Psoas muscle (tissue), 8 donors: ENCODE results near the gene CA5A. TPM values are rescaled to one million over a fixed set of nuclear protein-coding genes. Genes with fewer than 3 reads are reported as not detected.

Experiments used
- ATAC-seq, 4 donors: fragments of 200-7000 bp; cut with Tn5 transposase; one replicate each; pipeline ENCODE4 v1.9.1; 2020; ENCODE audit warnings: moderate library complexity in 3 of 4, mild to moderate bottlenecking in 2 of 4
- DNase-seq, 2 donors: peaks; one replicate each; pipeline ENCODE4 v3.0.0-alpha.2; 2020
- H3K27ac ChIP-seq: fragments of 200-600 bp; one replicate; pipeline ENCODE4 v1.8.0; 2022
- H3K27me3 ChIP-seq, 3 donors: fragments of 200-600 bp in 1 of 3; one replicate each; pipeline versions ENCODE4 v1.6.1 to v1.8.0; 2013 to 2022; ENCODE audit warnings: low read length in 2 of 3, mild to moderate bottlenecking in 2 of 3, moderate library complexity in 1 of 3; ENCODE audit not compliant: insufficient read depth in 3 of 3
- H3K36me3 ChIP-seq, 2 donors: fragments of 200-600 bp in 1 of 2; one replicate each; pipeline versions ENCODE4 v1.6.1 to v1.8.0; 2013 to 2022; ENCODE audit warnings: low read depth in 1 of 2, mild to moderate bottlenecking in 1 of 2, moderate library complexity in 1 of 2; ENCODE audit not compliant: insufficient read depth in 1 of 2
- H3K4me1 ChIP-seq: fragments of 200-600 bp; one replicate; pipeline ENCODE4 v1.8.0; 2022
- H3K4me3 ChIP-seq: fragments of 200-600 bp; one replicate; pipeline ENCODE4 v1.8.0; 2022; ENCODE audit warnings: mild to moderate bottlenecking
- H3K9me3 ChIP-seq: fragments of 200-600 bp; one replicate; pipeline ENCODE4 v1.8.0; 2022
- CTCF ChIP-seq: fragments of 200-600 bp; IDR thresholded peaks from one replicate; pipeline ENCODE4 v1.8.0; 2022; ENCODE audit warnings: antibody characterized with exemption
- WGBS, 3 donors: extraction: QIAGEN DNeasy Blood & Tissue Kit; methylation state at CpG; one replicate each; pipeline versions ENCODE4 v1.1.6 to v1.1.7; 2013; 5-methylcytosine and 5-hydroxymethylcytosine counted together
- intact Hi-C, 2 donors: fragments of 100-400 bp; cut with DNase I; formaldehyde crosslinking; loops; one replicate each; pipeline versions ENCODE4 v1.11.0 to v1.14.2; 2022
- polyA plus RNA-seq, 3 donors: library from polyadenylated mRNA; stranded (reverse); fragments of 200-250 nt; gene quantifications; one replicate each; pipeline ENCODE4 v1.2.3, GENCODE V29; 2013
- total RNA-seq, 4 donors: library from RNA; stranded (reverse); fragmentation: NEBNext Ultra II Directional in 2 of 4; extraction: Animal tissue kit (Norgen Biotek cat#: 25700) in 2 of 4; gene quantifications; one replicate each; pipeline versions ENCODE4 v1.2.1 to v1.2.4, GENCODE V29; 2021 to 2023
- donor health status: healthy with polysubstance abuse.
- donor health status: DM: no; HTN: no; CAD: no; lungs with moderate emphysema.
- donor health status: Bipolar disorder and iron deficiency.
- donor health status: healthy.
- donor health status: DM: yes; HTN: yes; CAD: no.
- donor health status: DM: no; HTN: no; CAD: no.
- donor health status: DM: no; HTN: no; CAD: no.
- donor health status: DM: yes; HTN: yes; CAD: no.

CA5A gene
- total and polyA plus RNA-seq, 7 donors, result 0.12 TPM; not detected in 6

DNA sequence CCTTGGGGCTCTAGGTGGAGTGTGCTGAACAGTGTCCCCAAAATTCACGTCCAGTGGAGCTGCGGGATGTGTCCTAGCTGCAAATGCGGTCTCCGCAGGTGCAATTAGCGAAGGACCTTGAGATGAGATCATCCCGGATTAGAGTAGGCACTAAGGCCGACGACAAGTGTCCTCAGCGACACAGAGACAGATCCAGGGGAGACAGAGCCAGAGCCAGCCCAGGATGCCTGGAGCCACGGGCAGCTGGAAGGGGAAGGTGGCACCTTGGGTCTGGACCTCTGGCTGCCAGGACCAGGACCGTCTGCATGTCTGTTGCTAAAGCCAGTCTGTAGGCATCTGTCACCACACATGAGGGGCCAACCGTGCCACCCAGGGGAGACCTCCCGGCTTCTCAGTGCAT lies 91.5 kb downstream of the CA5A start:
- no peaks in the 10 kb centered on the region for H3K27me3 ChIP-seq
- peaks cover 0 to 40% of the 10 kb centered on the region in 2 donors for H3K36me3 ChIP-seq
- H3K4me3 ChIP-seq, result no peak overlapping the region
- peaks cover 51% of the 10 kb centered on the region for H3K4me1 ChIP-seq
- DNase-seq (no peak), ATAC-seq (peak in 2 of 4 donors; percentile 7 to 8)
- intact Hi-C loops, result no loop called here
- H3K27ac ChIP-seq, result peak overlapping the region; percentile 55
- TF ChIP-seq CTCF, result no peak
- H3K9me3 ChIP-seq, result no peaks in the 10 kb centered on the region
- 42 to 48% (median 47%) methylated on average over 12 to 13 of the region's 13 CpGs for WGBS, 3 donors

DNA sequence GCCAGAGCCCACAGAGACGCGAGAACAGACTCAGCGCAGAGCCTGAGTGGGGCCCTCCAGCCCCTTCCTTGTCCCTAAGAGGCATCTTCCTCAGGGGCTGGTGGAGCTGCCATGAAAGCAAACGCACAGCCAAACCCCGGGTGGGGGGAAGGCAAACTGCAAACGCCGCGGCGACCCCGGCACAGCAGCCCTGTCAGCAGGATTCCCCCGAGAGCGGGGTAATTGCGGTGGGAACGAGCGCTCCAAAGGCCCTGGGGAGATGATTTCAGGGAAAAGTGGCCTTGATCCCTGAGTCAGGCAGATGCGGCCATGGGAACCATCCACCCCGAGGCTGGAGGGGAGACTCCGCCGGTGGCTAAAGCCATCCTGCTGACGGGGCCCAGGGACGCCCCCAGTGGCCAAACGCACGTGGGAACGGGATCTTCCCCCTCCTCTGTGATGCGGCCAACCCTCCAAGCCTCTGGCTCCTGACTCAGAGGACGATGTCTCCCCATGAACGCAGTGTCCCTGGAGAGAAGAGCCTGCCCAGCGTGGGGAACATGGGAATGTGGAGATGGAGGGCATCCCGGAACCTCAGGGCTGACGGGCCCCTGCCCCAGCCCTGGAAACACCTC lies 92.1 kb downstream of the CA5A start:
- DNase-seq (peak in 1 of 2 donors; percentile 80), ATAC-seq (peak in 3 of 4 donors; percentile 6 to 45 (median 11))
- Histone ChIP-seq H3K4me3 (no peak overlapping the region), H3K36me3 (peaks cover 0 to 45% of the 10 kb centered on the region in 2 donors), H3K9me3 (no peaks in the 10 kb centered on the region), H3K4me1 (peaks cover 45% of the 10 kb centered on the region), H3K27me3 (no peaks in the 10 kb centered on the region), H3K27ac (peak overlapping the region; percentile 55)
- TF ChIP-seq CTCF, result peak; percentile 9
- intact Hi-C loops, result no loop called here
- WGBS, 3 donors, result 53 to 63% (median 59%) methylated on average over 28 to 30 of the region's 30 CpGs

GRCh38 chr16:87843678-87844105 lies 92.6 kb downstream of the CA5A start:
- ATAC-seq, result no peak
- no peak for TF ChIP-seq CTCF
- no peaks in the 10 kb centered on the region for H3K9me3 ChIP-seq
- no peaks in the 10 kb centered on the region for H3K27me3 ChIP-seq
- no peak overlapping the region for H3K4me3 ChIP-seq
- intact Hi-C loops, result no loop called here
- peaks cover 41% of the 10 kb centered on the region for H3K4me1 ChIP-seq
- H3K36me3 ChIP-seq, result peaks cover 0 to 51% of the 10 kb centered on the region in 2 donors
- H3K27ac ChIP-seq, result peak overlapping the region; percentile 55
- 82 to 87% (median 83%) methylated on average over 16 to 17 of the region's 17 CpGs for WGBS, 3 donors
- DNase-seq, result no peak

GRCh38 chr16:87842209-87842869 lies 94.0 kb downstream of the CA5A start:
- WGBS, 3 donors, result 76 to 79% (median 77%) methylated on average over 17 of the region's 17 CpGs

More at GRCh38 chr16:87842209-87842869, 94.0 kb downstream of the CA5A start:
- H3K4me3 ChIP-seq, result no peak overlapping the region
- ATAC-seq (no peak), DNase-seq (no peak)
- no peak overlapping the region for H3K27ac ChIP-seq
- no peaks in the 10 kb centered on the region for H3K27me3 ChIP-seq
- no peak for TF ChIP-seq CTCF
- no peaks in the 10 kb centered on the region for H3K9me3 ChIP-seq
- intact Hi-C loops, result no loop called here
- peaks cover 2 to 58% of the 10 kb centered on the region in 2 donors for H3K36me3 ChIP-seq
- H3K4me1 ChIP-seq, result peaks cover 27% of the 10 kb centered on the region
